ENCODE measurements around the gene PRMT9.

The PRMT9 gene

DNA sequence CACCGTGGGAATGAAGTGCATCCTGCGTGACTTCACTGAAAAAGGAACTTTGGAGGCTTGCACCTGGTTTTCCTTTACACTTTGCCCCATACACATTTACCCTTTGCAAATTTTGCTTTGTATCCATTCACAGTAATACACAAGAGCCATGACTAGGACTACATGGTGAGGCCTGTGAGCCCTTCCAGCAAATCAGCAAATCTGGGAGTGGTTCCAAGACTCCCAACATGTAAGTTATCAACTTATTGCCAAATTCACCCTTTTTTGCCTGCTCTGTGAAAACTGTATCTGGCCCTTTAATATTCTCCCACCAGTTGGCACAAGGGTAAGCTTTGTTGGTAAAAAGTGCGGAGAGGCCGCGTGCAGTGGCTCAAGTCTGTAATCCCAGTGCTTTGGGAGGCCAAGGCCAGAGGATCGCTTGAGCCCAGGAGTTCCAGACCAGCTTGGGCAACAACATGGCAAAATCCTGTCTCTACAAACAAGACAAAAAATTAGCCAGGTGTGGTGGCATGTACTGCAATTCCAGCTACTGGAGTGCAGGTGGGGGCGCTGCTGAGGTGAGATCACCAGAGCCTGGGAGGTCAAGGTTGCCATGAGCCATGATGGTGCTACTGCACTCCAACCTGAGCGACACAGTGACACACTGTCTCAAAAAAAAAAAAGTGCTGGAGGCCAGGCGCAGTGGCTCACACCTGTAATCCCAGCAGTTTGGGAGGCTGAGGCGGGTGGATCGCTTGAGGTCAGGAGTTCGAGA, 5.0 kb downstream of the PRMT9 start:
- no peak for DNase-seq

DNA sequence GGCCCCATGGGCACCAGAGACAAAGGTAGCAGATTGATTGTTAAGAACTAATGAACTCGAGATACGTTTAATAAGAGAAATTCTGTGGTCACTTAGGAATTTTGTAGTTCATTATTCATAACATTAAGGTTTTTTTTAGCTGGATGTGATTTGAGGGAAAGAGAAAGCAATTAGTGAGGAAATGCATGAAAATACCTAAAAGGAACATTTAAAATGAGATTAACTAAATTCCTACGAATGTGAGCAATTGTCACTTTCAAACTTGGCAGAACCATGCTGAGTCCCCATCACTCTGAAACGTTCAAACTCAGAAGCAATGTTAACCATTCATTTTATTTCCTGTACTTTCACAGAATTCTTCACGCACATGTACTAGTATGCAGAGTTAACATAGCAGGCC, 5.9 kb downstream of the PRMT9 start:
- DNase-seq: no peak

DNA sequence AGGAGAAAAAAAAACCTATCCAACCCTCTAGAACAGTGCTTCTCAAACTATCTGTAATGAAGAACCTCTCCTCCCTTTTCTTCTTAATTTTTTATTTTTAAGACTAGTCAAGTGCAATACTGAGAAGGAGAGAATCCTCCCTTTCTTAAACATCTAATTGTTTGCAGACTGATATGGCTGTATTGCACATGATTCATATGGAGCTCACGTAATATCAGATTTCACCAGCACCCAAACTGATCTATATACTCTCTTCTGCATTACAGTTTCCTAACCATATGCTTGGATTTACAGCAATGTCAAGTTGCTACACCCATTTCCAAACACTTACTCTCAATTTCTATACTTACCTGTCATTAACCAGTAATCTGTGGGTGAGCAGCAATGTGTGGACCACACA, 9.5 kb downstream of the PRMT9 start:
- DNase-seq: no peak

DNA sequence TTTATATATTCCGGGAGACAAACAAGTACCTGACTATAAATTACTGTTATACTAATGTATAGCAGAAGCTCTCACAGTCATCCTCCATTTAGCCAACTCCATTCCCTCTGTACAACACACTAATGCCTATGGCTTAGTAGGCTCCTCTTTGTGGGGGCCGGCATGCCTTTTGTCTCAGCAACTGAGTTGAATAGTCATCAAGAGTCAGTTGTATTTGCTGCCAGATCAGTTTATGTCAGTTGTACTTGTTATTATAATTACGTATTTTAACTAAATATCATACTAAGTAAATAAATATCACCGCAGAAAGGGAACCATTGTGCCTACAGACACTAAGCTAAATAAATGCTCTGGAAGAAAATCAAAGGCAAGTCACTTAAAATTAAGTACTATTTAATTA, 9.9 kb downstream of the PRMT9 start:
- no peak for DNase-seq

DNA sequence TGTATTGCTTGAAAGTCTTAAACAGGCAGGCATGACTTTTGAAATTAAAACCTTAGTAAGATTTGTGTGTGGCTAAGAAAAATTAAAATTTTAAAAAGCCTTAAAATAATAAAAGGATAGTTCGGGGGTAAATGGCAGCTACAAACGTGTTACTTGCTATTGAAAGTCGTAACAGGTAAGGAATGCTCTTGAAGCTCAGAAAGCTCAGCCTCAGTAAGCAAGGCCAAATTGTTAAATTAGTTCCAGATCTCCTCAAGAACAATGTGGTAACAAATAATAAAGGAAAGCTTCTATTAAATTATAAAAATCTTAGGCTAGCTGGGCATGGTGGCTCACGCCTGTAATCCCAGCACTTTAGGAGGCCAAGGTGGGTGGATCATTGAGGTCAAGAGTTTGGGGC, 25.5 kb downstream of the PRMT9 start:
- no peak for DNase-seq

DNA sequence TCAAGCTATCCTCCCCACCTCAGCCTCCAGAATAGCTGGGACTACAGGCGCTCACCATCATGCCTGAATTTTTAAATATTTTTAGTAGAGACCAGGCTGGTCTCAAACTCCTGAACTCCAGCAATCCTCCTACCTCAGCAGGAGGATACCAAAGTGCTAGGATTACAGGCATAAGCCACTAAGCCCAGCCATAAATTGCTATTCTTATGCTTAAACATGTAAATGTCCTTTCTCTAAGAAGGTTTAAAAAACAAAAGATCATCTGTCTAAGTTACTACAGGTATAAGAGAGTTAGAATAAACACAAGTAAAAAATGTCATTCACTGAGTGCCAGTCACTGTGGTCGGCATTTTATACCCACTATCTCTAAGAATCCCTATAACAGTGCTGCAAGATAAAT, 28.3 kb downstream of the PRMT9 start:
- DNase-seq: no peak

DNA sequence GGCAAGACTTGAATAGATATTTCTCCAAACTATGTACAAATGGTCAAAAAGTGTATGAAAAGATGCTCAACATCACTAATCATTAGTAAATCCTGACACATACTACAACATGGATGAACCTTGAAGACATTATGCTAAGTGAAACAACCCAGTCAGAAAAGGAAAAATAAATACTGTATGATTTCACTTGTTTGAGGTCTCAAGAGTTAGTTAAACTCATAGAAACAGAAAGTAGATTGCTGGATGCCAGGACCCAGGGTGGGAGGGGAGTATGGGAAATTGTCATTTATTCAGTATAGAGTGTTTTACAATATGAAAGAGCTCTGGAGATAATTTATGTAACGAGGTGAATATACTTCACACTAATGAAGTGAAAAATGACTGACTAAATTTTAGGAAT, 32.4 kb downstream of the PRMT9 start:
- no peak for DNase-seq

DNA sequence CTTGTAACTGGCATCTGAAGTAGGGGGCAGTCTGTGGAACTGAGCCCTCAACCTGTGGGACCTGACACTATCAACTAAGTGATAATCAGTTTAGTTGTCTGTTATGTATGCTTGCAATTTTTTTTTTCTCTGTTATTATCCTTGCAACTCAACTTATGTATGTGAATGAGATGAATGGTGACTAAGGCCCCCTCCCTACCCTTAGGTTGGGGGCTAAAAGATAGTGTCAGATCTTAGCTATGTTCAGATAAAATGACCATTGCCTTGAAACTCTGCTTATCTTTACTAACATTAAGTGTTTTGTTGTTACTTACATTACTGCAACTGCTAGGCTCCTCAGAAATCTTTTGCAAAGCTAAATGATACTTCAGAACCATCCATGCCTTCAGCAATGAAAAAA, 35.3 kb downstream of the PRMT9 start:
- no peak for DNase-seq

DNA sequence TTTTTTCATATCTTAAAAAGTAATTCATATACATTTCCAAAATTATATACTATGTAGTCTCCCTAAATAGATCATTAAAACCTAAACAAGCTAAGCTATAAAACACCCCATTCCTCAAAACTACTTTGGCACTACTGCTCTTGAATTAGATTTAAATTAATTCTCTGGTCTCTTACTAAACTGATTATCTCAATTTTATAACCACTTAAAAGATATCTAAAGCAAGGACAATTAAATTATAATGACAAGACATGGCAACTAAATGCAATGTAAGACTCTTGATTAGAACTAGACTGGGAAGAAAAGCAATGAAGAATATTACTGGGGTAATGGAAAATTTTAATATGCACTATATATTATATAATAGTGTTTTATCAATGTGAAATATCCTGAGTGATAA, 38.9 kb downstream of the PRMT9 start:
- no peak for DNase-seq

DNA sequence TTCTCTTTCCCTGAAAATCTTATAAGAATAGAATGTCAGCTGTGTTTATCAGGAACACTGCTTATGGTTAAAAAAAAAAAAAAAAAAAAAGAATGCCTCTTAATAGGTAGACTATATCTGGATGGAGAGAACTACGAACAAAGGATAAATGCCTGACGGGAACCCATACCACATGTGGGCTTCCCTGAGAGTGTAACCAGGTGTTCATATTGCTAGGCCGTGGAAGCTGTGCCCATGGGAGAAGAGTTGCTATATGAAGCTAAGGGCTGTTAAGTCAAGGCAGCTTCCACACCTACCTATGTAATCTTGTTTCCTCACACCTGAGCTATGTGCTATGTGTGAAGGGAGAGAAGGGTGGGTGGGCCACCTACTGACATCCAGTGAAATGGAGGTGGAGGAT, 39.5 kb downstream of the PRMT9 start:
- DNase-seq: no peak

DNA sequence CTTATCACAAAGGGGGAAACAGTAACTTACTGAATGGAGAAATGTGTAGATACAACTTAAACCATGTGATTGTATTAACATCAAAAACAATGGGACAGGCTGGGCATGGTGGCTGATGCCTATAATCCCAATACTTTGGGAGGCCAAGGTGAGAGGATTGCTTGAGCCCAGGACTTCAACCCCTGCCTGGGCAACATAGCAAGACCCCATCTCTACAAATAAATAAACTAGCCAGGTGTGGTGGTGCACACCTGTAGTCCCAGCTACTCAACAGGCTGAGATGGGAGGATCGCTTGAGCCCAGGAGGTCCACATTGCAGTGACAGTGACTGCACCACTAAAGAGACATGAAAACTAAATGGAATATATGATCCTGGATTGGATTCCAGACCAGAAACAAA, 40.3 kb downstream of the PRMT9 start:
- no peak for DNase-seq

DNA sequence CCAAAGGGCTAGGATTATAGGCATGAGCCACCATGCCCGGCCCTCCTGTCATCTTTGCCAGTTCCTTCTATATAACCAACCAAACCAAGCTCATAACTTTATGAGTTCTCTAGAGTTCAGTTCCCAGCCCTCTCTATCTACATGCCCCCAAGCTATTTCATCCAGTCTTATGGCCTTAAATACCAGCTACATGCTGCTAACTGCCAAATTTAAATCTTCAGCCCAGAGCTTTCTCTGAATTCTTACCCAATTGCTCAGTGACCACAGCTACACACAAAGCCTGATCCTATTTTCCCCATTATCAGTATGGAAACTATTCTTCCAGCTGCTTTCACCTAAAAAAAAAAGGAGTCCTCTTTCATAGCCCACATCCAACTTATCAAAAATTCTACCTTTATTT, 43.6 kb downstream of the PRMT9 start:
- no peak for DNase-seq

DNA sequence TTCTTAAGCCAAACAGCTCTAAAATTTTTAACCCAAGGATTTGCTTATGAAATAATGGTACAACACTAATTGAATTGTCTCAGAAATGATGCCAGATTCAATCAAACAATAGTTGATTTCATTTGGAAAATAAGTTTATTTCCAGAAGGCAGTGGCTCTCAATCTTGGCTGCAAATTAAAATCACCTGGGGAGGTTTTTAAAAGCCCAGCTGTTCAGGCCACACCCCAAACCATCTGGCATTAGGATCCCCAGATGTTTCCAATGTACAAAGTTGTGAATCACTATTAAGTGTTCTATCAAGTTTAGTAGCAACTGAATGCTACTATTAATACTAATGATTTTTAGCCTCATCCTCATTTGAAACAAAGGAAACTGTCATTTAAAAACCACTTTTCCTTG, 44.6 kb downstream of the PRMT9 start:
- DNase-seq: no peak

DNA sequence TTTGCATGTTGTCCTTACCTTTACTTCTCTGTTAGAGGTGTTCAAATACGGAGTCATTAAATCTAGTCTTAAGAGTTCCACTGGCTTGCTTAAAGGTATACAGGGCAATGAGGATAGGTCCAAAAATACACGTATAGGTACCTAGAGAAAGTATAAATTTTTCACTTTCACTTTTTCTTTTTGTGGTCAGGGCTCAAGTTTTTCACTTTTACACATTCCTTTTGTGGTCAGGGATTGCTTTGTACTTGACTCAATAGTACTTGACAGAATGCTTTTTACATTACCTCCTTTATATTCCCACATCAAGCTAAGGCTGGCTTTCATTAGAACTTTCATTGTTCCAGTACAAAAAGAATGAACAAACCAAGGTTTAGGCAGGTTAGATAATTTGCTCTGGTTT, 45.0 kb downstream of the PRMT9 start:
- no peak for DNase-seq

DNA sequence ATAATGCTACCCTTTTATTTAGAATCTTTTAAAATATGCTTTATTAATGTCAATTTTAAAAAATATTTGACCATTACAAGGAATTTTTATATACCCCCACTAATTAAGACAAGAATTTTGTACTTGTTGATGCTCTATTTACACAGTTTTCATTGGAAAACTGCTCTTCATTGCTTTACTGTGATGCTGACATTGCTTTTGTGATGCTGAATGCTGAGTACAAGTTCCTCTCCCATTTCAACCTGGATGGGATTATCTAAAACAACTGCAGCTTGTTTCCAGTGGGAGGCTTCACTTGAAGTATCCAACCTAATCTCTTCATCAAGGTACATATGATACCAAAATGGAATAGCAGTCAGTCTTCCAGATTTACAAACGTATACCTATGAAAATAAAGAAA, 45.6 kb downstream of the PRMT9 start:
- no peak for DNase-seq

DNA sequence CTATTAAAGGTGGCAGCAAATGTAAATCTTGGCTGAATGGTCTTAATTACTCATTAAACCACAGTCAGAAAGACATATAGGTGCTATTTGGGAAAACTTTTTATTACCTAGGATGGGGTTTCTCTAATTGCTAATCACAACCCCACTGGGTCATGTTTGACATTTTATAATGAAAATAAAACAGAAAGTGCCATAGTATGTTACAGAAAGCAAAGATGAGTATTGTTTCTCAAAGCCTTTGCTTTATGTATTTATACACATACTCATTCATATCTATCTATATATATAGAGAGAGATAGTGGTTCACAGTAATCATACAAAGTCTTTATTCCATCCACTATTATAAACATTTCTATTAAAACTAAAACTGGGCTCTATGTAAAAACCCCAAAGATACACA, 48.6 kb downstream of the PRMT9 start:
- no peak for DNase-seq

DNA sequence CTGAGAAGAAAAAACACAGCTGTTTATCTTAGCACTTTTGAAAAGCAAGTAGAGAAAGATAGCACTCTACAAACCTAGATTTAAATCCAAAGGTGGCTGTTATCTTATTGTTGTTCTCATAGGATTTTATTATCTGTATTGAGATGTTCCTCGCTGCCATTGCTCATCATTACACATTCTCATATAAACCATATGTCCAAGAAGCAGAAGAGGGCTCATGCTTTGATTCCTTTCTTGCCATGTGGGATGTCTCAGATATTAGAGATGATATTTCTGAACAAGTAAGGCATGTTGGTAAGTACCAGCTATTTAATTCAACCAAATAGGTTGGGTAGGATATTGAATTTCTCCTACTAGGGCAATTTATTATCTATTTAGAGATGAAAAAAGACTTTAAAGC, 50.3 kb downstream of the PRMT9 start:
- DNase-seq: no peak

DNA sequence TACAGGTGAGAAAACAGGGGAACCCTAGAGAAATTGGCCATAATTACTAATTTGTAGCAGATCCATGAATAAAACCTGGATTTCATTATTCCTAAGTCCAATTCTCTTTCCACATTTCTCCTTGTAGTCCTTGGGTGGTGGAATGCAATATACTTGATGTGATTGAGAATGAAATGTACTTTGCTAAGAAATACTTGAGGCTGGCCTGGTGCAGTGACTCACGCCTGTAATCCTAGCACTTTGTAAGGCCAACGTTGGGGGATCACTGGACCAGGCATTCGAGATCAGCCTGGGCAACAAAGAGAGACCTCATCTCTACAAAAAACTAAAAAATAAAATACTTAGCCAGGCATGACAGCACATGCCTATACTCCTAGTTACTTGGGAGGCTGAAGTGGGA, 50.9 kb downstream of the PRMT9 start:
- DNase-seq: no peak

DNA sequence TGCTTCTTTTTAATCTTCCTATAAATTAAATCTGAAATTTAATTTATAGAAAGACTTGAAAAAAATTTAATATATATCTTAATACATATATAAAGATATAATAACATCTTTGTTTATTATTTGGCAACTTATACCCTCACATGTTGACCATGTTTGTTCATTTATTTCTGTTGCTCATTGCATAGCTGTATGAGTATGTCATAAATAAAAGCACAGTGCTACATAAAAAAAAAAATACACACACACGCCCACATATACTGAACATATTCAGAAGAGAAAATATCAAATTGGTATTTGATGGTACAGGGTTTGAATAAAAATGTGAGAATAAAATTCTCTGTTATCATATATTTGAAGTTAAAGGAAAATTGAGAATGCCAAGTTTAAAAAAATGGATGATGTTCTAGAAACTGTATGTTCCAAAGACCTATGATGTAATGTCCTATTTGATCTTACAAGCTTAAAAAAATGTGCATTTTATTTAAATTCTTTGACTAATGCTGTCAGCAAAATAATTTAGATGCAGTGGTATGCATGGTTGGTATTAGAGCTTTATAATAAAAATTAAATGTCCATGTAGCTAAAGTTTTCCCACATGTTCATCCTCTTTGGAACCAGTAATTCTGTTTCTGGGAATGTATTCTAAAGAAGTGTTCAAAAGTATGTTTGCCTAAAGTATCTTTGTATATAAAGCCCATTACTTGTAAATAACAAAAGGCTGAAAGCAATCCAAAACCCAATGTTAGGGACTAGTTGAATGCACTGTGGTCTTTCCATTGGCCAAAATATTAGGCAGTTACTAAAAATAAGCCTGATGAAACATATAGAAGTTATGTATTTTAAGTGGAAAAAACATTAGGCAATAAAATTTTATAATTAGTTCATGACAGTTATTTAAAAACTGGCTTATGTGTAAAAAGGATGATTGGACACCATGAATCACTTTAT, 53.9 kb downstream of the PRMT9 start:
- DNase-seq: no peak

DNA sequence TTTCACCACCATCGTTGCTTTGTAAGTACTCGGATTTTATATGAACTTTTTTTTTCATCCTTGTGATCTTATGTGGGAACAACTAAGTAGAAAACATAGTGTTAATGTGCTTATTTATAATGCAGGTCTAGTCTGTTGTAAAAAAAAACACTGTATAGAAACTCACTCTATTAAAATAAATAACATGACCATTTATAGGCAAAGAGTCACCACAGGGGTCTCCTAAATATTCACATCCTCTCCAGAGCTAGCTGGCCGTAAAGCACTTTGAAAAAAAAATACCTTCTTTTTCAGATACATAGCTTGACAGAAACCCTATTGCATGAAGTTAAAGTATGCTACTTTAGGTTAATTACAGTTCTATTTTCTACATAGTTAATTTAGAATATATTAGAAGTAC, 55.5 kb downstream of the PRMT9 start:
- no peak for DNase-seq

DNA sequence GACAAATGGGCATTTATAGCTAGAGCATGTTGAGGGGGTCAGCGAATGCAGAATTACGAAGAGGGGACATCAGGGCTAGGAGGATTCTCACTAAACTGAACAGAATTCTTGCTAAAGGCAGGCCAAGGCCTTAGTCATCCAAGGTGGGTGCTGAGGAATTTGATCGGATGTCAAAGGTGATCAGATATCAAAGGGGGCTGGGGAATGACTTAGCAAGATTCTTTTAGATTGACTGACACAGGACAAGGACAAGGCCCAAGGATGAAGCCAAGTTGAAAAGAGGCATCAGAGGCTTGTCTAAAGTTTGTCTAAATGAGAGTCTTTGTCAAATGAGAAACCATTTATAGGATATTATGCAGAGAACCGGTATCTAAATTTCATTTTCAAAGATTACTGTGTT, 57.1 kb downstream of the PRMT9 start:
- no peak for DNase-seq

DNA sequence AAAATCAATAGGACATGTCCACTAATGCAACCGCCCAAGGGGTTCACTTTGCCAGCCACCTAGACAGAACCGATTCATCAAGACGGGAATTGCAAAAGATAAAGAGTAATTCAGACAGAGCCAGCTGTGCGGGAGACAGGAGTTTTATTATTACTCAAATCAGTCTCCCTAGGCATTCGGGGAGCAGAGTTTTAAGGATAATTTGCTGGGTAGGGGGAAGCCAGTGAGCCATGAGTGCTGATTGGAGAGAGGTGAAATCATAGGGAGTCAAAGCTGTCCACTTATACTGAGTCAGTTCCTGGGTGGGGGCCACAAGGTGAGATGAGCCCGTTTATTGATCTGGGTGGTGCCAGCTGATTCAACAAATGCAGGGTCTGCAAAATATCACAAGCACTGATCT, 58.2 kb downstream of the PRMT9 start:
- DNase-seq: no peak

DNA sequence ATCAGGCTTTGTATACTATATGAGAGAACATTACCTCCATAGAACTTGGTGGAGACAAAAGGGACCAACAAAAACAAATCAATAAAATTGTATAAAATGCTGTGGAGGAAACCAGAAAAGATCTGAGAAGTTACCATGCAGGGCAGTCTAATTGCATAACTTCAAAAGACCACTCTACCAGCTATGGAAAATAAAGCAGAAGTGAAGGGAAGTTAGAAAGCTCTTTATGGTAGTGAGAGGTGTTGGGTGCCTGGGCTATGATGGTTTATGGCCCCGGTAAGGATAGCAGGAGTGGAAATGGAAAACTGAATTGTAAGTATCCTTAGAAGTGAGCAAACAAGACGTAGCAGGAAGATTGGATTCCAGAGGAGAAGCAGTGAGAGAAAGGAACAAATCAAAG, 63.6 kb downstream of the PRMT9 start:
- DNase-seq: no peak

Measured in activated CD8-positive, alpha-beta memory T cell treated with anti-CD3 and anti-CD28 coated beads for 24 hours (primary cell).